H9 (cell line): ENCODE measurements around the gene PUDP. TPM values are rescaled to one million over a fixed set of nuclear protein-coding genes. Genes with fewer than 3 reads are reported as not detected.

Source experiments
- DNase-seq: peaks from one replicate; pipeline ENCODE4 v3.0.0-alpha.2; 2017
- H2AFZ ChIP-seq: one replicate; pipeline ENCODE4 v1.6.1; 2013; ENCODE audit warnings: mild to moderate bottlenecking, low read length, control low read depth, moderate library complexity
- H2AK5ac ChIP-seq: 2 replicates; pipeline ENCODE4 v1.6.1; 2013; ENCODE audit warnings: low read length, control low read depth, mixed read lengths; ENCODE audit not compliant: insufficient read length
- H2BK120ac ChIP-seq: one replicate; pipeline ENCODE4 v1.6.1; 2013; ENCODE audit warnings: low read depth, mild to moderate bottlenecking, low read length, control low read depth, inconsistent platforms; ENCODE audit not compliant: poor library complexity, severe bottlenecking
- H2BK12ac ChIP-seq: 2 replicates; pipeline ENCODE4 v1.6.1; 2013; ENCODE audit warnings: low read length, control low read depth, mixed read lengths, low read depth; ENCODE audit not compliant: insufficient read length
- H2BK15ac ChIP-seq: 2 replicates; pipeline ENCODE4 v1.6.1; 2013; ENCODE audit warnings: low read depth, low read length, control low read depth
- H2BK20ac ChIP-seq: one replicate; pipeline ENCODE4 v1.6.1; 2013; ENCODE audit warnings: low read depth, mild to moderate bottlenecking, low read length, control low read depth, inconsistent platforms; ENCODE audit not compliant: poor library complexity, severe bottlenecking
- H2BK5ac ChIP-seq: 2 replicates; pipeline ENCODE4 v1.6.1; 2013; ENCODE audit warnings: low read length, control low read depth, mixed read lengths; ENCODE audit not compliant: insufficient read length
- H3K14ac ChIP-seq: 2 replicates; pipeline ENCODE4 v1.6.1; 2013; ENCODE audit warnings: low read length, control low read depth; ENCODE audit not compliant: insufficient read depth
- H3K18ac ChIP-seq: 2 replicates; pipeline ENCODE4 v1.6.1; 2013; ENCODE audit warnings: low read depth, mild to moderate bottlenecking, mixed read lengths, low read length, control low read depth; ENCODE audit not compliant: insufficient read length
- H3K23ac ChIP-seq: 2 replicates; pipeline ENCODE4 v1.6.1; 2013; ENCODE audit warnings: low read length, control low read depth, mixed read lengths, low read depth; ENCODE audit not compliant: insufficient read length
- H3K23me2 ChIP-seq: 2 replicates; pipeline ENCODE4 v1.6.1; 2013; ENCODE audit warnings: low read depth, mild to moderate bottlenecking, mixed read lengths, low read length, control low read depth; ENCODE audit not compliant: insufficient read length, poor library complexity, severe bottlenecking
- H3K27ac ChIP-seq: 2 replicates; pipeline ENCODE4 v1.5.1; 2013; ENCODE audit warnings: low read length, control low read depth, mixed read lengths, low read depth; ENCODE audit not compliant: insufficient read length
- H3K27me3 ChIP-seq: 2 replicates; pipeline ENCODE4 v1.6.1; 2013; ENCODE audit warnings: low read length, control low read depth, inconsistent platforms; ENCODE audit not compliant: insufficient read depth
- H3K4ac ChIP-seq: 2 replicates; pipeline ENCODE4 v1.6.1; 2013; ENCODE audit warnings: low read depth, mild to moderate bottlenecking, control low read depth, inconsistent platforms, low read length, moderate library complexity
- H3K4me1 ChIP-seq: 2 replicates; pipeline ENCODE4 v1.6.1; 2013; ENCODE audit warnings: low read length, control low read depth, inconsistent platforms; ENCODE audit not compliant: insufficient read depth
- H3K4me2 ChIP-seq: 2 replicates; pipeline ENCODE4 v1.6.1; 2013; ENCODE audit warnings: low read length, control low read depth, mixed read lengths; ENCODE audit not compliant: insufficient read length, insufficient read depth
- H3K56ac ChIP-seq: 2 replicates; pipeline ENCODE4 v1.6.1; 2013; ENCODE audit warnings: low read depth, mild to moderate bottlenecking, mixed read lengths, low read length, control low read depth; ENCODE audit not compliant: insufficient read length
- H3K79me1 ChIP-seq: 2 replicates; pipeline ENCODE4 v1.6.1; 2013; ENCODE audit warnings: low read depth, mild to moderate bottlenecking, moderate library complexity, low read length, control low read depth, inconsistent platforms; ENCODE audit not compliant: insufficient read depth, poor library complexity, severe bottlenecking
- H3K79me2 ChIP-seq: 2 replicates; pipeline ENCODE4 v1.6.1; 2013; ENCODE audit warnings: low read length, control low read depth, inconsistent platforms; ENCODE audit not compliant: insufficient read depth
- H3K9ac ChIP-seq: 2 replicates; pipeline ENCODE4 v1.6.1; 2013; ENCODE audit warnings: low read length, control low read depth, mixed read lengths; ENCODE audit not compliant: insufficient read length; ENCODE audit errors: extremely low read depth
- H3K9me3 ChIP-seq: one replicate; pipeline ENCODE4 v1.6.1; 2013; ENCODE audit warnings: low read depth, low read length, inconsistent platforms; ENCODE audit not compliant: control insufficient read depth
- H3T11ph ChIP-seq: one replicate; pipeline ENCODE4 v1.6.1; 2013; ENCODE audit warnings: mild to moderate bottlenecking, low read length, control low read depth, inconsistent platforms
- H4K20me1 ChIP-seq: one replicate; pipeline ENCODE4 v1.6.1; 2013; ENCODE audit not compliant: control insufficient read depth, insufficient read length, insufficient read depth
- H4K5ac ChIP-seq: 2 replicates; pipeline ENCODE4 v1.6.1; 2013; ENCODE audit warnings: low read depth, mild to moderate bottlenecking, mixed read lengths, low read length, control low read depth; ENCODE audit not compliant: insufficient read length
- H4K8ac ChIP-seq: replicated peaks from 2 replicates; pipeline ENCODE4 v1.6.1; 2013; ENCODE audit warnings: low read length, control low read depth, mixed read lengths, low read depth; ENCODE audit not compliant: insufficient read length
- H4K91ac ChIP-seq: 2 replicates; pipeline ENCODE4 v1.6.1; 2013; ENCODE audit warnings: low read depth, mild to moderate bottlenecking, moderate library complexity, mixed read lengths, low read length, control low read depth; ENCODE audit not compliant: insufficient read length
- H3K27ac Mint-ChIP-seq, 3 experiments: 2 replicates in 2 of 3; 3 replicates in 1 of 3; pipeline ENCODE4 v1.8.0; 2020 to 2021; ENCODE audit warnings: mixed read lengths in 3 of 3, mild to moderate bottlenecking in 1 of 3, moderate library complexity in 1 of 3
- H3K27me3 Mint-ChIP-seq: 2 replicates; pipeline ENCODE4 v1.8.0; 2021; ENCODE audit warnings: low read depth, mild to moderate bottlenecking, moderate library complexity, mixed read lengths
- H3K36me3 Mint-ChIP-seq, 3 experiments: 2 replicates in 2 of 3; 3 replicates in 1 of 3; pipeline ENCODE4 v1.8.0; 2020 to 2021; ENCODE audit warnings: low read depth in 3 of 3, mixed read lengths in 3 of 3; ENCODE audit not compliant: insufficient read depth in 1 of 3
- H3K4me1 Mint-ChIP-seq, 2 experiments: 2 replicates each; pipeline ENCODE4 v1.8.0; 2020; ENCODE audit warnings: mixed read lengths in 2 of 2
- H3K4me3 Mint-ChIP-seq, 2 experiments: 2 replicates in 1 of 2; 3 replicates in 1 of 2; pipeline ENCODE4 v1.8.0; 2020 to 2021; ENCODE audit warnings: mild to moderate bottlenecking in 2 of 2, mixed read lengths in 2 of 2, moderate library complexity in 1 of 2
- H3K9me3 Mint-ChIP-seq, 2 experiments: 2 replicates in 1 of 2; 3 replicates in 1 of 2; pipeline ENCODE4 v1.8.0; 2020; ENCODE audit warnings: mild to moderate bottlenecking in 2 of 2, mixed read lengths in 2 of 2, moderate library complexity in 1 of 2
- WGBS: extraction: QIAGEN DNeasy Blood & Tissue Kit; methylation state at CpG from one replicate; pipeline ENCODE4 v1.1.7; 2013; ENCODE audit warnings: missing lambda C conversion rate, low lambda C conversion rate, mixed read lengths; ENCODE audit not compliant: insufficient read length; ENCODE audit errors: extremely low coverage; 5-methylcytosine and 5-hydroxymethylcytosine counted together
- total RNA-seq: library from RNA; stranded (reverse); gene quantifications from 2 replicates; pipeline ENCODE4 v1.2.1, GENCODE V29; 2021
- TF ChIP-seq, protein P1 (sequence below): fragments of 200-600 bp; sonication (generic); conservative IDR thresholded peaks from 3 replicates; pipeline ENCODE4 v1.8.0; 2021; ENCODE audit warnings: antibody characterized with exemption, mild to moderate bottlenecking

PUDP gene
- total RNA-seq, 1 experiment from 2014 or later = 46.3 TPM

DNA sequence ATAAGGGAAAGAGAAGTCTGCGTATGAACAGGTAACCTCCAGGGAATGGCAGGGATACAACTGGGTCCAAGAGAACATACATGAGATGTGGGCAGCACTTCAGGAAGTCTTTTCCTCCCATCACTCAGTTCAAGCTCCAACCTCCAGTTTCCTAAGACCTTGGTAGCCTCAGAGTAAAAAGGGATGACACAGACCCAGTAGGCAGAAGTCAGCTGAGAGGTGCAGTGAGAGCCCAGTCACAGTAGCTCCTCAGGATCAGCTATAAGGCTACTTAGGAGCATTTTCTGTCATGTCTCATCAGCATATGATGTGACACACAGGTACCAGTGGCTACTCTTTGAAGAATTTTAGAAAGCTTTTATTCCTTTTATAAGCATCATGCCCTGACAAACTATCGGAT is 13.0 kb downstream of the PUDP start:
- TF ChIP-seq, protein P1, sequence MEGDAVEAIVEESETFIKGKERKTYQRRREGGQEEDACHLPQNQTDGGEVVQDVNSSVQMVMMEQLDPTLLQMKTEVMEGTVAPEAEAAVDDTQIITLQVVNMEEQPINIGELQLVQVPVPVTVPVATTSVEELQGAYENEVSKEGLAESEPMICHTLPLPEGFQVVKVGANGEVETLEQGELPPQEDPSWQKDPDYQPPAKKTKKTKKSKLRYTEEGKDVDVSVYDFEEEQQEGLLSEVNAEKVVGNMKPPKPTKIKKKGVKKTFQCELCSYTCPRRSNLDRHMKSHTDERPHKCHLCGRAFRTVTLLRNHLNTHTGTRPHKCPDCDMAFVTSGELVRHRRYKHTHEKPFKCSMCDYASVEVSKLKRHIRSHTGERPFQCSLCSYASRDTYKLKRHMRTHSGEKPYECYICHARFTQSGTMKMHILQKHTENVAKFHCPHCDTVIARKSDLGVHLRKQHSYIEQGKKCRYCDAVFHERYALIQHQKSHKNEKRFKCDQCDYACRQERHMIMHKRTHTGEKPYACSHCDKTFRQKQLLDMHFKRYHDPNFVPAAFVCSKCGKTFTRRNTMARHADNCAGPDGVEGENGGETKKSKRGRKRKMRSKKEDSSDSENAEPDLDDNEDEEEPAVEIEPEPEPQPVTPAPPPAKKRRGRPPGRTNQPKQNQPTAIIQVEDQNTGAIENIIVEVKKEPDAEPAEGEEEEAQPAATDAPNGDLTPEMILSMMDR = no peak
- H2AFZ ChIP-seq = no peak overlapping the region
- DNase-seq = no peak
- Mint-ChIP-seq H3K9me3 (no peaks in the 10 kb centered on the region), H3K27ac (no peak overlapping the region), H3K4me3 (no peak overlapping the region), H3K4me1 (peaks cover 21 to 22% of the 10 kb centered on the region in 2 experiments), H3K36me3 (peaks cover 0 to 8% (median 0%) of the 10 kb centered on the region in 3 experiments; a peak in 4 of 7 replicates), H3K27me3 (no peaks in the 10 kb centered on the region)
- no peak overlapping the region for H3K18ac ChIP-seq
- no peaks in the 10 kb centered on the region for H3K79me1 ChIP-seq
- no peak overlapping the region for H3K14ac ChIP-seq
- H4K91ac ChIP-seq = no peak overlapping the region
- no peak overlapping the region for H3K27ac ChIP-seq
- no peak overlapping the region for H2BK15ac ChIP-seq
- H3K4me1 ChIP-seq = peaks cover 8% of the 10 kb centered on the region; the same call in 1 of the 2 replicates
- H3K27me3 ChIP-seq = no peaks in the 10 kb centered on the region
- H3K4ac ChIP-seq = no peak overlapping the region
- H2BK20ac ChIP-seq = no peak overlapping the region
- H2BK12ac ChIP-seq = no peak overlapping the region
- no CpG with 5 or more reads among the region's 2 CpGs for WGBS
- H3T11ph ChIP-seq = no peak overlapping the region
- no peak overlapping the region for H4K5ac ChIP-seq
- no peak overlapping the region for H3K23ac ChIP-seq
- H4K20me1 ChIP-seq = no peaks in the 10 kb centered on the region
- no peak overlapping the region for H2BK5ac ChIP-seq
- H3K23me2 ChIP-seq = no peaks in the 10 kb centered on the region
- no peak overlapping the region for H2BK120ac ChIP-seq
- no peak overlapping the region for H3K4me2 ChIP-seq
- H3K9ac ChIP-seq = no peak overlapping the region
- no peak overlapping the region for H3K56ac ChIP-seq
- 0 out of 2 replicates have a peak, but pooled peaks cover 1% of the 10 kb centered on the region for H3K79me2 ChIP-seq
- H2AK5ac ChIP-seq = no peak overlapping the region
- no peak overlapping the region for H4K8ac ChIP-seq
- H3K9me3 ChIP-seq = no peaks in the 10 kb centered on the region
